HEK293 (cell line): Measurements from ENCODE around the gene RANGAP1.
"Not testable (repeated sequence)": the region's sequence is repeated elsewhere in the genome, so short reads cannot be mapped to it uniquely, and the experiment has no call there.

ENCODE experiments used
- CTCF ChIA-PET: fragments of 350-600 bp; formaldehyde crosslinking; extraction: SDS; loops from one replicate; lab custom pipeline; 2021; ENCODE audit warnings: antibody characterized with exemption; lab: Yijun Ruan, JAX
- POLR2A ChIA-PET: fragments of 300-600 bp; formaldehyde crosslinking; extraction: SDS; loops from one replicate; lab custom pipeline; 2020; ENCODE audit warnings: antibody characterized with exemption, inconsistent platforms; lab: Yijun Ruan, JAX
- H3K27ac ChIP-seq: fragments of 200-500 bp; sonication (Bioruptor generic); 2 replicates; pipeline ENCODE4 v1.5.1; 2014; ENCODE audit warnings: low read depth, low read length, control low read depth, inconsistent platforms; ENCODE audit errors: extremely low read depth
- H3K36me3 ChIP-seq, 2 experiments: fragments of 200-500 bp in 1 of 2; sonication (Bioruptor generic) in 1 of 2; 1 replicate in 1 of 2; 2 replicates in 1 of 2; pipeline ENCODE4 v1.5.1; 2014 to 2017; ENCODE audit warnings: inconsistent platforms in 2 of 2, low read length in 2 of 2; ENCODE audit not compliant: control insufficient read depth in 2 of 2, insufficient read depth in 1 of 2
- H3K4me1 ChIP-seq: fragments of 200-500 bp; sonication (Bioruptor generic); 2 replicates; pipeline ENCODE4 v1.5.1; 2014; ENCODE audit warnings: mild to moderate bottlenecking, low read length, inconsistent platforms; ENCODE audit not compliant: control insufficient read depth, insufficient read depth
- H3K4me3 ChIP-seq: 2 replicates; pipeline ENCODE4 v1.5.1; 2011; ENCODE audit warnings: low read depth, mild to moderate bottlenecking, control low read depth, low read length, moderate library complexity
- H3K9me3 ChIP-seq: fragments of 200-500 bp; sonication (Bioruptor generic); 2 replicates; pipeline ENCODE4 v1.5.1; 2014; ENCODE audit warnings: low read depth, low read length, inconsistent platforms; ENCODE audit not compliant: control insufficient read depth, insufficient read depth
- EGR2 ChIP-seq: fragments of 450-650 bp; formaldehyde crosslinking; IDR thresholded peaks from 2 replicates; pipeline ENCODE4 v1.5.1; 2016; ENCODE audit warnings: low read depth, missing biosample characterization, missing genetic modification characterization
- GFI1B ChIP-seq: fragments of 450-650 bp; formaldehyde crosslinking; IDR thresholded peaks from 2 replicates; pipeline ENCODE4 v1.5.1; 2016; ENCODE audit warnings: missing biosample characterization, missing genetic modification characterization
- KLF1 ChIP-seq: fragments of 450-650 bp; formaldehyde crosslinking; IDR thresholded peaks from 2 replicates; pipeline ENCODE4 v1.5.1; 2016; ENCODE audit warnings: missing biosample characterization, missing genetic modification characterization
- KLF8 ChIP-seq: fragments of 450-650 bp; formaldehyde crosslinking; IDR thresholded peaks from 2 replicates; pipeline ENCODE4 v1.5.1; 2016; ENCODE audit warnings: missing biosample characterization, missing genetic modification characterization
- PRDM10 ChIP-seq: fragments of 450-650 bp; formaldehyde crosslinking; IDR thresholded peaks from 2 replicates; pipeline ENCODE4 v1.5.1; 2016; ENCODE audit warnings: missing biosample characterization, missing genetic modification characterization
- ZFHX2 ChIP-seq: fragments of 450-650 bp; formaldehyde crosslinking; conservative IDR thresholded peaks from 2 replicates; pipeline ENCODE4 v1.5.1; 2016; ENCODE audit warnings: missing biosample characterization, missing genetic modification characterization
- ZFP41 ChIP-seq: fragments of 450-650 bp; formaldehyde crosslinking; IDR thresholded peaks from 2 replicates; pipeline ENCODE4 v1.5.1; 2016; ENCODE audit warnings: missing biosample characterization, missing genetic modification characterization, borderline replicate concordance
- ZNF112 ChIP-seq: fragments of 450-650 bp; formaldehyde crosslinking; IDR thresholded peaks from 2 replicates; pipeline ENCODE4 v1.5.0; 2017; ENCODE audit warnings: missing biosample characterization, missing genetic modification characterization
- ZNF114 ChIP-seq: fragments of 450-650 bp; formaldehyde crosslinking; IDR thresholded peaks from 2 replicates; pipeline ENCODE4 v1.5.0; 2017; ENCODE audit warnings: missing biosample characterization, missing genetic modification characterization
- ZNF121 ChIP-seq: fragments of 450-650 bp; formaldehyde crosslinking; IDR thresholded peaks from 2 replicates; pipeline ENCODE4 v1.5.1; 2016; ENCODE audit warnings: missing biosample characterization, missing genetic modification characterization
- ZNF280C ChIP-seq: fragments of 450-650 bp; formaldehyde crosslinking; IDR thresholded peaks from 2 replicates; pipeline ENCODE4 v1.5.1; 2016; ENCODE audit warnings: missing biosample characterization, missing genetic modification characterization
- ZNF362 ChIP-seq: fragments of 450-650 bp; formaldehyde crosslinking; IDR thresholded peaks from 2 replicates; pipeline ENCODE4 v1.5.1; 2016; ENCODE audit warnings: missing biosample characterization, missing genetic modification characterization
- ZNF398 ChIP-seq: fragments of 450-650 bp; formaldehyde crosslinking; IDR thresholded peaks from 2 replicates; pipeline ENCODE4 v1.5.1; 2017; ENCODE audit warnings: missing biosample characterization, missing genetic modification characterization

RANGAP1 gene

GRCh38 chr22:41260871-41261270, 25.1 kb downstream of the RANGAP1 start:
- Histone ChIP-seq H3K9me3 (no peaks in the 10 kb centered on the region), H3K27ac (peak overlapping the region; percentile 37; the same call in 1 of the 2 replicates), H3K4me3 (no peak overlapping the region), H3K4me1 (peaks cover 6% of the 10 kb centered on the region; the same call in 1 of the 2 replicates), H3K36me3 (peaks cover 58 to 100% of the 10 kb centered on the region in 2 experiments)
- ChIA-PET CTCF (interaction anchor here (0.6 kb wide), 1 partner anchor 14 kb away, joined by 3 read pairs; no protein-coding TSS in a partner anchor), POLR2A (interaction anchor here (0.6 kb wide), 1 partner anchor 309 kb away, joined by 3 read pairs; the partner anchor contains the start of gene RBX1)
- TF ChIP-seq ZNF112 (tag by site-specific recombination) (no peak), GFI1B (tag by site-specific recombination) (no peak), PRDM10 (tag by site-specific recombination) (no peak), ZNF280C (tag by site-specific recombination) (no peak), EGR2 (tag by site-specific recombination) (no peak), ZNF362 (tag by site-specific recombination) (no peak), ZFHX2 (no peak), ZNF114 (tag by site-specific recombination) (no peak), KLF1 (no peak), ZFP41 (no peak), KLF8 (no peak), ZNF398 (tag by site-specific recombination) (no peak)

GRCh38 chr22:41259756-41260155, 26.2 kb downstream of the RANGAP1 start:
- CTCF ChIA-PET, result interaction anchor here (0.9 kb wide), 1 partner anchor 13 kb away, joined by 3 read pairs; no protein-coding TSS in a partner anchor
- peak; percentile 47; the same call in 1 of the 2 replicates for TF ChIP-seq ZNF121 (tag by site-specific recombination)
- peaks cover 59 to 100% of the 10 kb centered on the region in 2 experiments for H3K36me3 ChIP-seq

More at GRCh38 chr22:41259756-41260155, 26.2 kb downstream of the RANGAP1 start:
- not testable (repeated sequence) for H3K4me3 ChIP-seq, H3K4me1 ChIP-seq, H3K27ac ChIP-seq, H3K9me3 ChIP-seq
- POLR2A ChIA-PET, result interaction anchor here (0.6 to 0.8 kb wide), 3 partner anchors 12 to 287 kb away, joined by 3 read pairs; no protein-coding TSS in a partner anchor
